Epidermal melanocyte (primary cell): ENCODE measurements around the gene ADARB2.

Experiments used
- DNase-seq: peaks from one replicate; pipeline ENCODE4 v3.0.0; 2011; ENCODE audit warnings: low spot score; ENCODE audit not compliant: insufficient read length

The ADARB2 gene

DNA sequence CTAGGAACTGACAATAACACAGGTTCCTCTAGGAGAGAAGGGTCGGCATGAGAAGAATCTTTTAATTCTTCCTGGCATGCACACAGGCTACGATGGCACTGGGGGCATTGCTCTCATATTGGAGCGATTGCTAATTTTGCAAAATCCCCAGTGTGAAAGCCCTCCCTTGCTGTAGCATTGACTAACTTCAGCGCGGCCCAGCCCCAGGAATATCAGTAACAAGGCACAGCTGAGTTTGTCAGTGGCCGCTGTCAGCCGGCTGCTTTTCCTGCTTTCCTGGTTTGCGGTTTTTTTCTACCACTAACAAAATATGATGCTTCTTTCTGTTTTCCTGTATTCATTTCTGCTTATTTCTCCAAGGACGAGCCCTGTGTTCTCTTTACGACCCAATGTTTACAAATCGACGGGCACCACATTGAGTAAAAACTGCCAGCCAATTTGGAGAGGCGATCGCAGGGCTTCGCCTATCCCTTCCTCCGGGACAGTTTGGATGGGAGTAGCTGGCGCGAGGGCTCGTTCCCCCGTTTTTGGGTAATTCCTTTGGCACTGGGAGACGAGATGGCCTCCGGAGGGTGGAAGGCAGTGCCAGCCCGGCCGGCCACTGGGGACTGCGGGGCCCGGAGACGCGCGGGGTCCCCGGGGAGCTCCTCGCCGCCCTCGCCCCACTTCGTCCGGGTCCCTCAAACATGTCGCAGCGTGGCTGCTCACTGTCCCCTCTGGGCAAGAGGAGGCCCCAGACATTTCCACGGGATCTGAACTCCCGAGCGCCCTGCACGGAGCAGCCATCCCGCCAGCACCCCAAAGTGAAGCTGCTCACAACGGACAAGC is 967 bp downstream of the ADARB2 start:
- DNase-seq, result no peak

DNA sequence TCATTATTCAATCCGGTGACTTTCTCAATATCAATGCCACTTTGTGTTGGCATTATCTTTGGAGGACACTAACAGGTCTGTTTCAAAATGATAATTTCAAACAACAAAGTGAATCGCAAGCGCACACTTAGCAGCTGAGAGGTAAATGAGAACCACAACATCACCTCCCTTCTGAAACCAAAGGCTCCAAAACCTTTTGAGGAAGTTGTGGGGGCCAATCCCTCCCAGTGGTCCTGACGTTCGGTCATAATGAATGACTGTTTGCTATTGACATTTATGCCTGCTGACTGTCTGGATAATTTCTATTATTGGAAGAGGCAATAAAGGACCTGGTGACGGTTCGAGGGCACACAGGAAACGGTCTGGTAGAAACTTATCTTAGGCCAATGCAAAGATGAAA is 1.8 kb downstream of the ADARB2 start:
- DNase-seq, result no peak

DNA sequence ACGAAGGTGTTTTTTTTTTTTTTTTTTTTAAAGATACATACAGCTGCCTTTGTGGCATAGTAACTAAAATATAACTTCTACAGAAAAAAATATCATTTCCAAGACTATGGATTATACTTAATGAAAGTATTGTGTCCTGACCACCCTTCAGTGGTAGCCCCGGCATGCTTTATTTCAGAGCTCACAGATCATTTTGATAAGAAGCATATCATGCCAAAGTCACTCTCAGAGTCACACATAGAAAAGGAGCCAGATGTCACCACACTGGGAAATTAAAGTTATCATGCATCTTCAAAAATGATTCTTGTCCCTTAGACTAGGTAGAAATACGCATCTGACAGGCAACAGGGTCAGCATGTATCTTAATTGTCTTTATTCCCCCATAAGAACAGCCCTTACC is 3.0 kb downstream of the ADARB2 start:
- DNase-seq, result no peak

DNA sequence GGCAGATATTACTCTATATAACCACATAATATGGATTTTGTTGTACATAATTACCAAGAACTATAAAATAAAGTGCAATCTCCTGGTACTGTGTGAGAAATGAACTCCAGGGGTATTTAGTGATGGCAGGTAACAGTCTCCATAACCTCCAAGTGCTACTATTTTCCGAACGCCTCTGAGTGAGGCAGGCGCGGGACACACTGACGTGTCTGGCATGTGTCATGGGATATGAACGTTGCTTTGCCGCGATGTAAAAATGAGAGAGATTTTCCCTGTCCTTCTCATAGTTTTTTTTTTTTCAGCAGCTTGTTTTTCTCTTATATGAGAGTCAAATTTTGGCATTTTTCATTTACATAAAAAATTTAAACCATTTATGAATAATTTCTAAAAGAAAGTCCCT is 3.6 kb downstream of the ADARB2 start:
- DNase-seq, result no peak

GRCh38 chr10:1732564-1732996 is 4.7 kb downstream of the ADARB2 start:
- no peak for DNase-seq

DNA sequence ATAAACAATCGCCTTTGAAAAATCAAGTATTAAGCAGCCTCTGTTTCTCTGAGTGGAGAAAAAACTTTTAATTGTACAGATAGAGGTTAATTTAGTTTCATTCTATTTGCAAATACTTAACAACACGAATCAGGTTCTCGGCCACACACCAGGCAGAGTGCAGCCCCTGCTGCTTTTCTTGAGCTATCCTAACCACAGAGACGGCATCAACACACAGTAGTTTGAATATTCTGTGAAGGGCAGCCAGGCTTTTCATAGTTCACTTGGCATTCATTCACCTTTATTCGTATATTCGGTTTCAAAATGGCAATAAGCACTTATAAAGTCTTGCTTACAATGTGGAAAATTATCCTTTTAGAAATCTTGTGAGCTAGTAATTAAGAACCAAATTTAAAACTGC is 5.7 kb downstream of the ADARB2 start:
- DNase-seq, result no peak

- DNase-seq, result no peak
Observed at GRCh38 chr10:1729751-1730150, 7.6 kb downstream of the ADARB2 start.

- no peak for DNase-seq
Observed at GRCh38 chr10:1726861-1727260, 10.5 kb downstream of the ADARB2 start.

GRCh38 chr10:1724921-1725488 is 12.3 kb downstream of the ADARB2 start:
- DNase-seq, result no peak

GRCh38 chr10:1716839-1717238 is 20.5 kb downstream of the ADARB2 start:
- no peak for DNase-seq

- DNase-seq, result no peak
Observed at GRCh38 chr10:1715821-1716220, 21.5 kb downstream of the ADARB2 start.

DNA sequence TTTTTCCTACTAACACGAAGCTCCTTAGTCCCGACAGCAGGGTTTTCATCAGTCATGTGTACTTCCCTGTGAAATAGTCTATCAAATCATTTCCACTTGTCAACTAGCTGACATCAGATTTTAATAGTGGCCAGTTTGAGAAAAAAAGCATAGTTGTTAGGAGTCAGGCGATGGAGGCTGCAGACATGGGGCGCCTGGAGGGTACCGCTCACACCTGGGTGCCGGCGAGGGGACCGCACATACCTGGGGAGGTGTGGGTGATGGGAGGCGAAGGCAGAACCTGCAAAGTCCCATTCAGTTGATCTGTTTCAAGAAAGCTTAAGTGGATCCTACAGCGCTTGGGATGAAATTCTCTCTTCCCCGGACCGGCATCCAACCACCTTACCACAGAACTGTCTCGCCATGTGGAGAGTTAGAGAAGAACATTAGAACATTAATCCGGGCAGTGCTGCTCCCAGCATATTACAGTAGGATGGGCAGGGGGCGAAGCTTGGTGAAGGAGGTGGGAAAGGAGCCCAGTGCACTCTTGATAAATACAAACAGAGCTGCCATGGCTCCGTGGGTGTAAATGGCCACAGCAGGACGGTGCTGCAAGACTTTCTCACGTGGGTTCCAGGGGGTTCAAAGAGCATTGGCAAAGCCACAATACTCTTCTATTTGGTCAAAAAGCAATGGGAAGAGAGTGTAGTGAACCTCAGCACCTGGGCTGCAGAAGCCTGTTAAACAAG is 24.2 kb downstream of the ADARB2 start:
- no peak for DNase-seq

GRCh38 chr10:1712314-1712713 is 25.0 kb downstream of the ADARB2 start:
- DNase-seq, result no peak

- no peak for DNase-seq
Observed at GRCh38 chr10:1709161-1709560, 28.2 kb downstream of the ADARB2 start.

DNA sequence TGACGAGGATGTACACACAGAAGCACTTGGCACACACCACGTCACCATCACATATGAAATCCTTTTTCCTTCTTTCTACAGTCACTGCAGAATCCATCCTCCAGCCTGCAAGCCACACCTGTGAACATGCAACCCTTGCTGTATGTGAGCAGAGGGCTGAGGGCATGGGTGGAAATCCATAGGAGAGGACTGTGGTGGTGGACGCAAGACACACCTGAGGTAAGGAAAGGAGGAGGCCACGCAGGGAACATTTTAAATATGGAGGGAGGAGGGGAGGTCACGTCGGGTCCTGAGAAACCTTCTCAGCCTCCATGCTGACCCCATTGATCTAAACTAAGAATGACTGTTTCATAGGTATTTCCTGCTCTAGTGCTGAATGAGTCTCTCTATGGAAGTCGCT is 28.6 kb downstream of the ADARB2 start:
- DNase-seq, result no peak

DNA sequence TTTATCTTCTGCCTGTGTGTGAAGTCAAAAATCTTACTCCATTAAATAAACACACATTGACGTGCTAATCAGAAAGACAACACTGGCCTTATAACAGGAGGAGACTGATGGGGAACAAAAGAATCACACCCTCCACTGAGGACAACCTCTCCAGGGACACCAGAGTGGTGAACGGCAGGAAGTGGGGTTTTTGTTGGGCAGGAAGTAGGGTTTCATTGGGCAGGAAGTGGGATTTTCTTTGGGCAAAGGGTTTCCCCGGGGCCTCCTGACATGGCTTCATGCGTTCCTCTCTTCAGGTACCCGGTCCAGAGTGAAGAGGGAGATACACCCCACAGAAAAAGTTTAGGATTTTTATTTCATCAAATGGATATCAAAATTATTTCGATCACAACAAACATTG is 30.6 kb downstream of the ADARB2 start:
- DNase-seq, result no peak

GRCh38 chr10:1706256-1706655 is 31.1 kb downstream of the ADARB2 start:
- no peak for DNase-seq

DNA sequence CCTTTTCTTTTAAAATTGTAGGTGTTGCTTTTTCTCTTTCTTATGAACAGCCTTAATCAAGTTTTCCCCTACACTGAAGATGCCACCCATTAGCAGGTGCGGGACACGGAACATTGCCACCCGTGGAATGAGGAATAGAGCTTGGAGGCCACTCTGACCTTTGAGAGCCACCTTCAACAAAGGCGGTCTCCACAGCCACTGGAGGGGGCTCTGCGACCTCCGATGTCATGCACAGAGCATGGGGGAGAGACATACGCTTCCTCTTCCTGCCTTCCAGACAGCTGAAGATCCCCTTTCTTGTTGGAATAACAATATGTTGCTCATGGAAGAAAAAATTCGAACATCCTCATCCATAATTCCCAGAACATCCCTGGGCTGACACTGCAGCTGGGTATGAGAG is 39.1 kb downstream of the ADARB2 start:
- no peak for DNase-seq

DNA sequence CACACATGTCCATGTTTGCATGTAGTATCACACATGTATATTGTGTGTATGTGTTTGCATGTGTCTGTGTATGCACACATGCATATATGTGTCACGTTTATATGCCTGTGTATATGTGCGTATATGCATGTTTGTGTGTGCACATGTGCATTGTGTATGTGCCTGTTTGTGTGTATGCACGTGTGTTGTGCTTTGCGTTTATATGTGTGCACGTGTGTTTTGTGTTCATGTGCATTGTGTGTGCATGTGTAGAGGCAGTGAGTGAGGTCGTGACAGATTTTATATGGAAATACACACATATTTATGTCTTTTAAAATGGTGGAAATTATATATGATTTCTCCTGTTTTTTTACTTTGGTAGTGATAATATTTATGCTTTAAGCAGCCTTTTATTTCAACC is 41.2 kb downstream of the ADARB2 start:
- no peak for DNase-seq

DNA sequence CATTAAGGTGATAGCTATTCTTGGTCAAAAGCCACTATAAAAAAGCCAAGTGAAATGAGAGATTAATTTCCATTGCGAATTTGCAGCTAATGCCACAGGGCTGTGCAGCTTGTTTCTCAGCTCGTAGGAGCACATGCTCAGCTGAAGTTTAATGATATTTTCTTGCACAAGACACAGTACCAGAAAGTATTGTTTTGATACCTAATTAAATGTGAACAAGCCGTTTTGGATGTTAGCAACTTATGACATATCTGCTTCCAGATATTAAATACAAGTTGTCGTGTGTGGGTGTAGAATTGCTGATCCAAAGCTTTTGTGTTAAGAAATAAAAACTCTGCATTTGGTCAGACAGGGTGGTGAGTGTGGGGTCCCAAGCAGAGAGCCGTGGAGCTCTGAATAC is 47.2 kb downstream of the ADARB2 start:
- no peak for DNase-seq

DNA sequence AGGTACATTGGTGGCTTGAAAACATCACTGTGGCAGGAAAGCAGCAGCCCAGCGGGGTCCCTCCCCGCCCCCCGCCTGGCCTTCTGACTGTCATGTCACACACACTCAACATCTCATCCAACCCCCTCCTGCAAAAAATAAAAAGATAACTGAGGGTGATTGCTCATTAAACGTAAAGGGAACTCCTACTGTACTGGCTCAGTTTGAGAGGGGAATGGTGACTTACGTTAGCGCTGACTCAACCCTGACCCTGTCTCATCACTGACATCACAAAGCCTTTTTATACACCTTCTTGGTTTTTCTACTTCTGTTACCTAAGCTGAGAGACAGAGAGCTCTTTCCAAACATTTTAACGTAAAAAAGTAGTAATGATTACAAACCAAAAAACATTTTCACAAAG is 48.8 kb downstream of the ADARB2 start:
- DNase-seq, result no peak

GRCh38 chr10:1687623-1688150 is 49.6 kb downstream of the ADARB2 start:
- no peak for DNase-seq
